HCT116 (cell line): ENCODE results near the gene PKNOX2. TPM values are rescaled to one million over a fixed set of nuclear protein-coding genes. Genes with fewer than 3 reads are reported as not detected.

Source experiments
- ATAC-seq: fragments of 200-7000 bp; cut with Tn5 transposase; 2 replicates; pipeline ENCODE4 v1.9.1; 2020; ENCODE audit warnings: mild to moderate bottlenecking, moderate library complexity
- BruUV-seq: library from RNA; stranded (reverse); fragments of 400-500 nt; replicated peaks from 2 replicates; lab custom pipeline; 2021; lab: Mats Ljungman, UMichigan
- CTCF ChIA-PET: fragments of 300-600 bp; sonication (Branson Sonifier 250); formaldehyde crosslinking; loops from one replicate; lab custom pipeline; 2021; ENCODE audit warnings: antibody characterized with exemption; lab: Charles Lee
- POLR2A ChIA-PET: fragments of 300-600, 350-600 bp; sonication (Branson Sonifier 250); formaldehyde crosslinking; loops from one replicate; lab custom pipeline; 2021; ENCODE audit warnings: antibody characterized with exemption; lab: Charles Lee
- RAD21 ChIA-PET, 2 experiments: fragments of 300-600 bp; sonication (Branson Sonifier 250); formaldehyde crosslinking; loops; one replicate each; lab custom pipeline; 2023; ENCODE audit warnings: low total read pairs in 2 of 2; ENCODE audit not compliant: uncharacterized antibody in 2 of 2, unreplicated experiment in 2 of 2, low non-redundant PET in 1 of 2; lab: Charles Lee
- DNase-seq: peaks from one replicate; pipeline ENCODE4 v3.0.0-alpha.2; 2010; ENCODE audit warnings: low read depth, low spot score
- H2AFZ ChIP-seq: fragments of 200-600 bp; shearing (Covaris generic), sonication (generic); 2 replicates; pipeline ENCODE4 v1.6.1; 2017; ENCODE audit warnings: low read depth, mixed run types, mixed read lengths, antibody characterized with exemption, low read length; ENCODE audit not compliant: poor library complexity, severe bottlenecking
- H3K27ac ChIP-seq: 2 replicates; pipeline ENCODE4 v1.5.1; 2012; ENCODE audit warnings: low read depth, low read length
- H3K27me3 ChIP-seq: fragments of 200-600 bp; sonication (generic); 2 replicates; pipeline ENCODE4 v1.6.1; 2016; ENCODE audit warnings: mixed run types, low read length, mixed read lengths; ENCODE audit not compliant: insufficient read depth
- H3K36me3 ChIP-seq, 2 experiments: fragments of 200-500 bp in 1 of 2; fragments of 200-600 bp in 1 of 2; sonication (Bioruptor generic) in 1 of 2; sonication (generic) in 1 of 2; 2 replicates each; pipeline versions ENCODE4 v1.5.1 to v1.6.1; 2014 to 2016; ENCODE audit warnings: low read length in 2 of 2, inconsistent platforms in 1 of 2, mixed read lengths in 1 of 2, mixed run types in 1 of 2; ENCODE audit not compliant: insufficient read depth in 2 of 2, control insufficient read depth in 1 of 2
- H3K4me1 ChIP-seq, 2 experiments: fragments of 200-600 bp in 1 of 2; sonication (generic) in 1 of 2; 2 replicates each; pipeline versions ENCODE4 v1.5.1 to v1.6.1; 2012 to 2017; ENCODE audit warnings: low read length in 2 of 2, inconsistent platforms in 1 of 2, mild to moderate bottlenecking in 1 of 2, mixed read lengths in 1 of 2, mixed run types in 1 of 2, moderate library complexity in 1 of 2; ENCODE audit not compliant: insufficient read depth in 2 of 2, control insufficient read depth in 1 of 2
- H3K4me2 ChIP-seq: fragments of 200-600 bp; sonication (generic); 2 replicates; pipeline ENCODE4 v1.6.1; 2017; ENCODE audit warnings: mixed run types, low read length, mixed read lengths
- H3K4me3 ChIP-seq, 2 experiments: fragments of 200-600 bp in 1 of 2; sonication (generic) in 1 of 2; replicated peaks in 1 of 2; 2 replicates each; pipeline ENCODE4 v1.5.1; 2011 to 2016; ENCODE audit warnings: low read length in 2 of 2, control low read depth in 1 of 2, low read depth in 1 of 2, mild to moderate bottlenecking in 1 of 2, mixed read lengths in 1 of 2, mixed run types in 1 of 2
- H3K79me2 ChIP-seq: fragments of 200-600 bp; sonication (generic); 2 replicates; pipeline ENCODE4 v1.6.1; 2017; ENCODE audit warnings: mild to moderate bottlenecking, mixed run types, low read length, moderate library complexity, mixed read lengths; ENCODE audit not compliant: insufficient read depth
- H3K9ac ChIP-seq: fragments of 200-600 bp; sonication (generic); 2 replicates; pipeline ENCODE4 v1.6.1; 2016; ENCODE audit warnings: low read length, mixed read lengths
- H3K9me2 ChIP-seq: fragments of 200-600 bp; sonication (generic), shearing (Covaris generic); 2 replicates; pipeline ENCODE4 v1.6.1; 2017; ENCODE audit warnings: mixed run types, mild to moderate bottlenecking, moderate library complexity; ENCODE audit not compliant: insufficient read depth
- H3K9me3 ChIP-seq, 2 experiments: fragments of 200-500 bp in 1 of 2; fragments of 200-600 bp in 1 of 2; sonication (Bioruptor generic) in 1 of 2; sonication (generic) in 1 of 2; 2 replicates each; pipeline ENCODE4 v1.6.1; 2014 to 2017; ENCODE audit warnings: low read length in 2 of 2, mixed read lengths in 2 of 2, inconsistent platforms in 1 of 2, low read depth in 1 of 2, mild to moderate bottlenecking in 1 of 2, mixed run types in 1 of 2, moderate library complexity in 1 of 2; ENCODE audit not compliant: control insufficient read depth in 1 of 2, insufficient read depth in 1 of 2
- H4K20me1 ChIP-seq: fragments of 200-600 bp; sonication (generic), shearing (Covaris generic); 2 replicates; pipeline ENCODE4 v1.6.1; 2017; ENCODE audit warnings: mixed run types, mild to moderate bottlenecking, moderate library complexity; ENCODE audit not compliant: insufficient read depth
- CBX3 ChIP-seq: IDR thresholded peaks from 2 replicates; pipeline ENCODE4 v1.6.1; 2012; ENCODE audit warnings: low read depth
- ELF1 ChIP-seq: IDR thresholded peaks from 2 replicates; pipeline ENCODE4 v1.6.1; 2012; ENCODE audit warnings: low read depth, borderline replicate concordance
- EZH2phosphoT487 ChIP-seq: fragments of 200-600 bp; IDR thresholded peaks from 2 replicates; pipeline ENCODE4 v1.6.1; 2018; ENCODE audit warnings: antibody characterized with exemption, borderline replicate concordance
- FOSL1 ChIP-seq: IDR thresholded peaks from 2 replicates; pipeline ENCODE4 v1.6.1; 2012; ENCODE audit warnings: low read depth
- JUND ChIP-seq: IDR thresholded peaks from 2 replicates; pipeline ENCODE4 v1.6.1; 2012
- POLR2A ChIP-seq: IDR thresholded peaks from 2 replicates; pipeline ENCODE4 v1.7.0; 2011; ENCODE audit warnings: borderline replicate concordance; ENCODE audit not compliant: insufficient read depth, insufficient read length; ENCODE audit errors: extremely low read depth
- POLR2AphosphoS5 ChIP-seq: IDR thresholded peaks from 2 replicates; pipeline ENCODE4 v1.6.1; 2011; ENCODE audit warnings: mild to moderate bottlenecking, low read depth, low read length, moderate library complexity
- RAD21 ChIP-seq: IDR thresholded peaks from 2 replicates; pipeline ENCODE4 v1.6.1; 2012; ENCODE audit warnings: low read depth, mild to moderate bottlenecking
- SIN3A ChIP-seq: IDR thresholded peaks from 2 replicates; pipeline ENCODE4 v1.6.1; 2012; ENCODE audit warnings: low read depth
- YY1 ChIP-seq: IDR thresholded peaks from 2 replicates; pipeline ENCODE4 v1.6.1; 2011; ENCODE audit warnings: low read length, low read depth, moderate library complexity, mild to moderate bottlenecking; ENCODE audit not compliant: insufficient replicate concordance; ENCODE audit errors: extremely low read depth
- ZFX ChIP-seq: fragments of 450-650 bp; IDR thresholded peaks from 2 replicates; pipeline ENCODE4 v1.6.1; 2017
- intact Hi-C: fragments of 100-400 bp; cut with micrococcal nuclease; formaldehyde crosslinking; loops from 2 replicates; pipeline ENCODE4 v1.10.0; 2022
- total RNA-seq: library from RNA; stranded (reverse); gene quantifications from one replicate; pipeline ENCODE4 v1.2.1, GENCODE V29; 2021; ENCODE audit not compliant: unreplicated experiment
- TF ChIP-seq, protein P1 (sequence below), 3 experiments: fragments of 200-600 bp in 1 of 3; sonication (generic) in 1 of 3; IDR thresholded peaks in 2 of 3; conservative IDR thresholded peaks in 1 of 3; 2 replicates each; pipeline ENCODE4 v1.5.1; 2012 to 2017; ENCODE audit warnings: low read depth in 2 of 3, low read length in 2 of 3, antibody characterized with exemption in 1 of 3, borderline replicate concordance in 1 of 3, control low read depth in 1 of 3, mild to moderate bottlenecking in 1 of 3, mixed read lengths in 1 of 3, mixed run types in 1 of 3, moderate library complexity in 1 of 3; ENCODE audit not compliant: insufficient read depth in 1 of 3
- TF ChIP-seq, protein P2 (sequence below): IDR thresholded peaks from 2 replicates; pipeline ENCODE4 v1.6.1; 2011; ENCODE audit warnings: mild to moderate bottlenecking, low read length, moderate library complexity; ENCODE audit not compliant: insufficient replicate concordance; ENCODE audit errors: extremely low read depth
- TF ChIP-seq, protein P3 (sequence below): IDR thresholded peaks from 2 replicates; pipeline ENCODE4 v1.6.1; 2012
- TF ChIP-seq, protein P4 (sequence below): IDR thresholded peaks from 2 replicates; pipeline ENCODE4 v1.6.1; 2012

PKNOX2 gene
- total RNA-seq, 1 experiment from 2014 or later = 0.20 TPM

DNA sequence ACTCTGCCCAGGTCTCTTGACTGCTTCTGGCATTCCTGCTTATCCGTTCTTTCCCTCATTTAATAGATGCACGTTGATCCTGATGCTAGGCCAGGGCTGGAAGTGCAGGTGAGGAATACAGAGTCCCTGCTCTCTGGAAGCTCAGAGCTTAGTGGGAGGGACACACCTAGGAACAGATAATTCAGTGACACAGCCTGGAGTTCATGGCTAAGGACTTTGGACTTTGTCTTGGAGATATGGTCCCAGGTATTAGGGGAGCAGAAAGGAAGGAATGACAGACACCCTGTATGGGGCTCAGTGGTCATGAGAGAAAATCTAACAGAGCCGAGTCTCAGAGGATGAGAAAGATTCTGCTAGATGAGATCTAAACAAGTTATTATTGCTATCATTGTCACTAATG, 160.6 kb downstream of the PKNOX2 start (continued):
- TF ChIP-seq, protein P1, sequence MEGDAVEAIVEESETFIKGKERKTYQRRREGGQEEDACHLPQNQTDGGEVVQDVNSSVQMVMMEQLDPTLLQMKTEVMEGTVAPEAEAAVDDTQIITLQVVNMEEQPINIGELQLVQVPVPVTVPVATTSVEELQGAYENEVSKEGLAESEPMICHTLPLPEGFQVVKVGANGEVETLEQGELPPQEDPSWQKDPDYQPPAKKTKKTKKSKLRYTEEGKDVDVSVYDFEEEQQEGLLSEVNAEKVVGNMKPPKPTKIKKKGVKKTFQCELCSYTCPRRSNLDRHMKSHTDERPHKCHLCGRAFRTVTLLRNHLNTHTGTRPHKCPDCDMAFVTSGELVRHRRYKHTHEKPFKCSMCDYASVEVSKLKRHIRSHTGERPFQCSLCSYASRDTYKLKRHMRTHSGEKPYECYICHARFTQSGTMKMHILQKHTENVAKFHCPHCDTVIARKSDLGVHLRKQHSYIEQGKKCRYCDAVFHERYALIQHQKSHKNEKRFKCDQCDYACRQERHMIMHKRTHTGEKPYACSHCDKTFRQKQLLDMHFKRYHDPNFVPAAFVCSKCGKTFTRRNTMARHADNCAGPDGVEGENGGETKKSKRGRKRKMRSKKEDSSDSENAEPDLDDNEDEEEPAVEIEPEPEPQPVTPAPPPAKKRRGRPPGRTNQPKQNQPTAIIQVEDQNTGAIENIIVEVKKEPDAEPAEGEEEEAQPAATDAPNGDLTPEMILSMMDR (IDR thresholded peaks at IDR 0.05 in 2 of 3, conservative IDR thresholded peaks at IDR 0.05 in 1 of 3; ENCODE audit: borderline replicate concordance in 1 of 3, insufficient read depth in 1 of 3, low read depth in 2 of 3, low read length in 2 of 3) = no peak
- TF ChIP-seq, protein P2, sequence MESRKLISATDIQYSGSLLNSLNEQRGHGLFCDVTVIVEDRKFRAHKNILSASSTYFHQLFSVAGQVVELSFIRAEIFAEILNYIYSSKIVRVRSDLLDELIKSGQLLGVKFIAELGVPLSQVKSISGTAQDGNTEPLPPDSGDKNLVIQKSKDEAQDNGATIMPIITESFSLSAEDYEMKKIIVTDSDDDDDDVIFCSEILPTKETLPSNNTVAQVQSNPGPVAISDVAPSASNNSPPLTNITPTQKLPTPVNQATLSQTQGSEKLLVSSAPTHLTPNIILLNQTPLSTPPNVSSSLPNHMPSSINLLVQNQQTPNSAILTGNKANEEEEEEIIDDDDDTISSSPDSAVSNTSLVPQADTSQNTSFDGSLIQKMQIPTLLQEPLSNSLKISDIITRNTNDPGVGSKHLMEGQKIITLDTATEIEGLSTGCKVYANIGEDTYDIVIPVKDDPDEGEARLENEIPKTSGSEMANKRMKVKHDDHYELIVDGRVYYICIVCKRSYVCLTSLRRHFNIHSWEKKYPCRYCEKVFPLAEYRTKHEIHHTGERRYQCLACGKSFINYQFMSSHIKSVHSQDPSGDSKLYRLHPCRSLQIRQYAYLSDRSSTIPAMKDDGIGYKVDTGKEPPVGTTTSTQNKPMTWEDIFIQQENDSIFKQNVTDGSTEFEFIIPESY = no peak
- TF ChIP-seq POLR2A (no peak), ZFX (no peak), FOSL1 (no peak), EZH2phosphoT487 (no peak), ELF1 (no peak), JUND (no peak)

DNA sequence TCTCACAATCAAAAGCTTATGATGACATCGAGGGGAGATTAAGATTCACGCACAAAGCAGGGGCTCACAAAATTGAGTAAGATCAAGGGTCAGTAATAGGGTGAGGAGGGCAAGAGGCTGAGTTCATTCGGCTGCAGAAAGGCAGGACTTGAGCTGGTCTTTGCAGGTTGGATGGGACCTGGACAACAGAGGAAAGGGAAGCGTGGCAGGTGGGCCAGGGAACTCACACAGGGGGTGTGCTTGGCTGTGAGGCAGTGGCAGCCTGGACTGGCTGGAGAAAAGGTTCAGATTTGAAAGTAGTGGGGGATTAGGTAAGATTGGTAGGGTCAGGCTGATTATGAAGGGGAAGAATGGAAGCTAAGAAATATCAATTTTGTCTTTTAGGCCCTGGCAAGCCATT, 161.6 kb downstream of the PKNOX2 start:
- no peak overlapping the region for H3K4me3 ChIP-seq
- no peaks in the 10 kb centered on the region; a peak in 1 of 4 replicates for H3K36me3 ChIP-seq
- POLR2A ChIA-PET = no interaction called here
- no peaks in the 10 kb centered on the region for H3K9me3 ChIP-seq
- BruUV-seq = no TSS peak
- intact Hi-C loops = no loop called here
- CTCF ChIA-PET = interaction anchor here (1.3 kb wide), 1 partner anchor 20 kb away, joined by 4 read pairs; no protein-coding TSS in a partner anchor
- H3K27ac ChIP-seq = no peak overlapping the region
- no peak overlapping the region for H2AFZ ChIP-seq
- no peaks in the 10 kb centered on the region for H3K79me2 ChIP-seq
- no peak overlapping the region for H3K9ac ChIP-seq
- ATAC-seq = no peak
- RAD21 ChIA-PET = no interaction called here
- no peaks in the 10 kb centered on the region for H3K4me1 ChIP-seq
- no peak overlapping the region for H3K4me2 ChIP-seq
- no peaks in the 10 kb centered on the region for H4K20me1 ChIP-seq
- H3K27me3 ChIP-seq = peaks cover 44% of the 10 kb centered on the region
- TF ChIP-seq JUND = no peak
- TF ChIP-seq RAD21 = no peak
- TF ChIP-seq POLR2AphosphoS5 = no peak
- TF ChIP-seq YY1 = no peak
- TF ChIP-seq, protein P3, sequence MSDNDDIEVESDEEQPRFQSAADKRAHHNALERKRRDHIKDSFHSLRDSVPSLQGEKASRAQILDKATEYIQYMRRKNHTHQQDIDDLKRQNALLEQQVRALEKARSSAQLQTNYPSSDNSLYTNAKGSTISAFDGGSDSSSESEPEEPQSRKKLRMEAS = no peak
- no peak for TF ChIP-seq CBX3
- TF ChIP-seq SIN3A = no peak
- TF ChIP-seq, protein P4, sequence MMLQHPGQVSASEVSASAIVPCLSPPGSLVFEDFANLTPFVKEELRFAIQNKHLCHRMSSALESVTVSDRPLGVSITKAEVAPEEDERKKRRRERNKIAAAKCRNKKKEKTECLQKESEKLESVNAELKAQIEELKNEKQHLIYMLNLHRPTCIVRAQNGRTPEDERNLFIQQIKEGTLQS = no peak
- TF ChIP-seq POLR2A = no peak
- no peak for TF ChIP-seq FOSL1
- no peak for TF ChIP-seq ZFX
- DNase-seq = no peak
- H3K9me2 ChIP-seq = no peaks in the 10 kb centered on the region
